Stimulated activated CD4-positive, alpha-beta T cell treated with anti-CD3 and anti-CD28 coated beads, TNF-alpha, amount 100 ng/mL, for 1 hour (primary cell): ENCODE measurements around the gene KCNMA1.
"Not testable (repeated sequence)": the region's sequence is repeated elsewhere in the genome, so short reads cannot be mapped to it uniquely, and the experiment has no call there.

Experiments used
- DNase-seq, 3 donors: peaks; one replicate each; pipeline ENCODE4 v3.0.0-alpha.2; 2020; ENCODE audit warnings: low read depth in 3 of 3, low spot score in 1 of 3

Gene KCNMA1

GRCh38 chr10:77605466-77605865, 32.1 kb downstream of the KCNMA1 start:
- DNase-seq: no peak

GRCh38 chr10:77604941-77605351, 32.7 kb downstream of the KCNMA1 start:
- DNase-seq: no peak

GRCh38 chr10:77604063-77604462, 33.5 kb downstream of the KCNMA1 start:
- DNase-seq: no peak

GRCh38 chr10:77603534-77603927, 34.1 kb downstream of the KCNMA1 start:
- no peak for DNase-seq

GRCh38 chr10:77602913-77603533, 34.6 kb downstream of the KCNMA1 start:
- DNase-seq: no peak

- no peak for DNase-seq
Measured at GRCh38 chr10:77602231-77602912, 35.2 kb downstream of the KCNMA1 start.

- DNase-seq: no peak
Measured at GRCh38 chr10:77601488-77601887, 36.1 kb downstream of the KCNMA1 start.

GRCh38 chr10:77600640-77601039, 37.0 kb downstream of the KCNMA1 start:
- DNase-seq: no peak

- DNase-seq: no peak
Measured at GRCh38 chr10:77599651-77600050, 38.0 kb downstream of the KCNMA1 start.

- no peak for DNase-seq
Measured at GRCh38 chr10:77598606-77599005, 39.0 kb downstream of the KCNMA1 start.

- no peak for DNase-seq
Measured at GRCh38 chr10:77597560-77597959, 40.0 kb downstream of the KCNMA1 start.

- DNase-seq: no peak
Measured at GRCh38 chr10:77594471-77594783, 43.2 kb downstream of the KCNMA1 start.

- no peak for DNase-seq
Measured at GRCh38 chr10:77593771-77594470, 43.7 kb downstream of the KCNMA1 start.

- no peak for DNase-seq
Measured at GRCh38 chr10:77592946-77593636, 44.5 kb downstream of the KCNMA1 start.

- DNase-seq: no peak
Measured at GRCh38 chr10:77592510-77592909, 45.1 kb downstream of the KCNMA1 start.

GRCh38 chr10:77591238-77591880, 46.2 kb downstream of the KCNMA1 start:
- DNase-seq: no peak

- no peak for DNase-seq
Measured at GRCh38 chr10:77590344-77591237, 47.0 kb downstream of the KCNMA1 start.

- not testable (repeated sequence) for DNase-seq
Measured at GRCh38 chr10:77589703-77590102, 47.9 kb downstream of the KCNMA1 start.

GRCh38 chr10:77588886-77589285, 48.7 kb downstream of the KCNMA1 start:
- no peak for DNase-seq

- no peak for DNase-seq
Measured at GRCh38 chr10:77587416-77587790, 50.2 kb downstream of the KCNMA1 start.
